Measurements from ENCODE around the gene ARID3B. TPM values are rescaled to one million over a fixed set of nuclear protein-coding genes. Genes with fewer than 3 reads are reported as not detected.
"Not testable (repeated sequence)": the region's sequence is repeated elsewhere in the genome, so short reads cannot be mapped to it uniquely, and the experiment has no call there.

ARID3B gene
- total and polyA plus RNA-seq, 3 experiments from 2014 or later = 13.0 to 31.1 (median 30.1) TPM

GRCh38 chr15:74505837-74506514 lies 35.0 kb upstream of the ARID3B start:
- CTCF ChIA-PET = no interaction called here
- no peak for DNase-seq
- no peak overlapping the region for H3K4me3 ChIP-seq (ENCODE audit: low read length)
- no peaks in the 10 kb centered on the region for H3K27me3 ChIP-seq (ENCODE audit: insufficient read depth, low read length, poor library complexity, severe bottlenecking)
- H3K27ac ChIP-seq (ENCODE audit: low read depth, low read length) = no peak overlapping the region
- Mint-ChIP-seq H3K4me1 (no peaks in the 10 kb centered on the region), H3K9me3 (no peaks in the 10 kb centered on the region), H3K4me3 (no peak overlapping the region), H3K27ac (no peak overlapping the region), H3K36me3 (peaks cover 7 to 26% (median 14%) of the 10 kb centered on the region in 3 donors), H3K27me3 (no peaks in the 10 kb centered on the region)
- H3K36me3 ChIP-seq (ENCODE audit: insufficient read depth, low read length) = no peaks in the 10 kb centered on the region
- POLR2A ChIA-PET = no interaction called here
- no peaks in the 10 kb centered on the region for H3K9me3 ChIP-seq (ENCODE audit: low read length)
- H3K4me1 ChIP-seq (ENCODE audit: insufficient read depth, low read length) = no peaks in the 10 kb centered on the region

- H3K27me3 Mint-ChIP-seq = no peaks in the 10 kb centered on the region
Observed at GRCh38 chr15:74506515-74506840, 34.5 kb upstream of the ARID3B start.

GRCh38 chr15:74511583-74511982 lies 29.4 kb upstream of the ARID3B start:
- no peaks in the 10 kb centered on the region for H3K27me3 Mint-ChIP-seq
- POLR2A ChIA-PET = no interaction called here
- H3K4me1 Mint-ChIP-seq = peaks cover 6 to 7% (median 6%) of the 10 kb centered on the region in 3 donors
- Histone ChIP-seq H3K36me3 (ENCODE audit: insufficient read depth, low read length) (no peaks in the 10 kb centered on the region), H3K27ac (ENCODE audit: low read depth, low read length) (no peak overlapping the region), H3K4me3 (ENCODE audit: low read length) (no peak overlapping the region), H3K4me1 (ENCODE audit: insufficient read depth, low read length) (no peaks in the 10 kb centered on the region), H3K27me3 (ENCODE audit: insufficient read depth, low read length, poor library complexity, severe bottlenecking) (no peaks in the 10 kb centered on the region), H3K9me3 (ENCODE audit: low read length) (no peaks in the 10 kb centered on the region)
- H3K9me3 Mint-ChIP-seq = no peaks in the 10 kb centered on the region
- H3K27ac Mint-ChIP-seq = peak overlapping the region in 2 of 8 donors; percentile 42 to 48
- no peak overlapping the region for H3K4me3 Mint-ChIP-seq
- peaks cover 0 to 2% (median 1%) of the 10 kb centered on the region in 3 donors for H3K36me3 Mint-ChIP-seq
- no peak for DNase-seq
- CTCF ChIA-PET = no interaction called here

More at GRCh38 chr15:74506515-74506840, 34.5 kb upstream of the ARID3B start:
- no peak overlapping the region for H3K4me3 Mint-ChIP-seq
- H3K27ac Mint-ChIP-seq = no peak overlapping the region
- no peaks in the 10 kb centered on the region for H3K9me3 ChIP-seq (ENCODE audit: low read length)
- ChIA-PET CTCF (no interaction called here), POLR2A (no interaction called here)
- DNase-seq = no peak
- H3K27me3 ChIP-seq (ENCODE audit: insufficient read depth, low read length, poor library complexity, severe bottlenecking) = no peaks in the 10 kb centered on the region
- H3K4me1 Mint-ChIP-seq = no peaks in the 10 kb centered on the region
- H3K9me3 Mint-ChIP-seq = no peaks in the 10 kb centered on the region
- no peaks in the 10 kb centered on the region for H3K36me3 ChIP-seq (ENCODE audit: insufficient read depth, low read length)
- H3K36me3 Mint-ChIP-seq = peaks cover 7 to 26% (median 14%) of the 10 kb centered on the region in 3 donors
- no peaks in the 10 kb centered on the region for H3K4me1 ChIP-seq (ENCODE audit: insufficient read depth, low read length)
- no peak overlapping the region for H3K27ac ChIP-seq (ENCODE audit: low read depth, low read length)
- H3K4me3 ChIP-seq (ENCODE audit: low read length) = no peak overlapping the region

- not testable (repeated sequence) for H3K27ac ChIP-seq (ENCODE audit: low read depth, low read length); H3K4me1 Mint-ChIP-seq
- peak overlapping the region in 1 of 8 donors; percentile 2 for H3K27ac Mint-ChIP-seq
Observed at GRCh38 chr15:74514059-74514458, 27.0 kb upstream of the ARID3B start.

DNA sequence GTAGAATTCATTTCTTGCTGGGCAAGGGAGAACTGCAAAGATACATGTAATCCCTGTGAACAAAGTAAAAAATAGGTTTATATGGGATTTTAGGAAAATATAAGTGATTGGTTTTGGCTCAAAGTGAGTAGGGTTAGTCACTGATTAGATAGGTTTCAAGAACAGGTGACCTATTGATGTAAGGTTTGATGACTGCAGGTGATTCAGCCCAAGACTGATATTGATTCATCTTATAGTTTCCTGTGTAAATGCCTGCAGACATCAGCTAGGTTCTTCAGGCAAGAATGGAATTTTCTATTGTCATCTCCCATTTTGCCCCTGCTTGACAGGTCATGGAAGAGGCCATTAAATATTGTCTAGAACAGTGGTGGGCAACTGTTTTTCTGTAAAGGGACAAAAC lies 23.9 kb upstream of the ARID3B start:
- Mint-ChIP-seq H3K36me3 (peaks cover 0 to 2% (median 0%) of the 10 kb centered on the region in 3 donors), H3K4me3 (no peak overlapping the region), H3K27ac (no peak overlapping the region), H3K9me3 (no peaks in the 10 kb centered on the region), H3K27me3 (no peaks in the 10 kb centered on the region), H3K4me1 (peaks cover 2 to 3% (median 2%) of the 10 kb centered on the region in 3 donors)
- no peak overlapping the region for H3K4me3 ChIP-seq (ENCODE audit: low read length)
- H3K27me3 ChIP-seq (ENCODE audit: insufficient read depth, low read length, poor library complexity, severe bottlenecking) = no peaks in the 10 kb centered on the region
- ChIA-PET CTCF (no interaction called here), POLR2A (no interaction called here)
- no peaks in the 10 kb centered on the region for H3K4me1 ChIP-seq (ENCODE audit: insufficient read depth, low read length)
- H3K27ac ChIP-seq (ENCODE audit: low read depth, low read length) = no peak overlapping the region
- no peaks in the 10 kb centered on the region for H3K36me3 ChIP-seq (ENCODE audit: insufficient read depth, low read length)
- no peak for DNase-seq
- no peaks in the 10 kb centered on the region for H3K9me3 ChIP-seq (ENCODE audit: low read length)

More at GRCh38 chr15:74514059-74514458, 27.0 kb upstream of the ARID3B start:
- H3K27me3 ChIP-seq (ENCODE audit: insufficient read depth, low read length, poor library complexity, severe bottlenecking); H3K9me3 Mint-ChIP-seq; H3K4me3 Mint-ChIP-seq; DNase-seq; H3K4me3 ChIP-seq (ENCODE audit: low read length); H3K27me3 Mint-ChIP-seq; H3K36me3 Mint-ChIP-seq; POLR2A ChIA-PET; H3K4me1 ChIP-seq (ENCODE audit: insufficient read depth, low read length); H3K36me3 ChIP-seq (ENCODE audit: insufficient read depth, low read length); H3K9me3 ChIP-seq (ENCODE audit: low read length): not testable (repeated sequence)
- CTCF ChIA-PET = interaction anchor here (0.8 kb wide), 1 partner anchor 25 kb away, joined by 3 read pairs; no protein-coding TSS in a partner anchor

DNA sequence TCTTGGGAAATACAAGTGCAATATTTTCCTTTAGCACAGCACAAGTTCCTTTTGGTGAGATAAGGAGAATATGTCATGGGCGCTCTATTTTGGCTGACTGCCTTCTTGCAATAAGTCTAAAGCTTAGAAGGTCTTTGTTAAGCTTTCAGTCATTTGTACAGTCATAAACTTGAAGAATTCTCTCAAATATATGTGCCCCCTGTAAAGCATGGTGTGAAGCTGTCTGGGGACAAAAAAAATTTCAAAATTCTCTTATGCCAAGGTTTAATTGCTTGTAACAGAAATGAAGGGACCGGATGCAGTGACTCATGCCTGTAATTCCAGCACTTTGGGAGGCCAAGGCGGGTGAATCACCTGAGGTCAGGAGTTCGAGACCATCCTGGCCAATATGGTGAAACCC lies 21.7 kb upstream of the ARID3B start:
- CTCF ChIA-PET = no interaction called here
- no peaks in the 10 kb centered on the region for H3K4me1 ChIP-seq (ENCODE audit: insufficient read depth, low read length)
- H3K27ac ChIP-seq (ENCODE audit: low read depth, low read length) = no peak overlapping the region
- H3K4me1 Mint-ChIP-seq = no peaks in the 10 kb centered on the region
- H3K4me3 ChIP-seq (ENCODE audit: low read length) = no peak overlapping the region
- no peaks in the 10 kb centered on the region for H3K27me3 Mint-ChIP-seq
- H3K9me3 Mint-ChIP-seq = no peaks in the 10 kb centered on the region
- no peak overlapping the region for H3K4me3 Mint-ChIP-seq
- no peaks in the 10 kb centered on the region for H3K36me3 ChIP-seq (ENCODE audit: insufficient read depth, low read length)
- H3K27me3 ChIP-seq (ENCODE audit: insufficient read depth, low read length, poor library complexity, severe bottlenecking) = no peaks in the 10 kb centered on the region
- H3K9me3 ChIP-seq (ENCODE audit: low read length) = no peaks in the 10 kb centered on the region
- no peak overlapping the region for H3K27ac Mint-ChIP-seq
- peaks cover 0 to 2% (median 0%) of the 10 kb centered on the region in 3 donors for H3K36me3 Mint-ChIP-seq
- POLR2A ChIA-PET = no interaction called here
- no peak for DNase-seq

DNA sequence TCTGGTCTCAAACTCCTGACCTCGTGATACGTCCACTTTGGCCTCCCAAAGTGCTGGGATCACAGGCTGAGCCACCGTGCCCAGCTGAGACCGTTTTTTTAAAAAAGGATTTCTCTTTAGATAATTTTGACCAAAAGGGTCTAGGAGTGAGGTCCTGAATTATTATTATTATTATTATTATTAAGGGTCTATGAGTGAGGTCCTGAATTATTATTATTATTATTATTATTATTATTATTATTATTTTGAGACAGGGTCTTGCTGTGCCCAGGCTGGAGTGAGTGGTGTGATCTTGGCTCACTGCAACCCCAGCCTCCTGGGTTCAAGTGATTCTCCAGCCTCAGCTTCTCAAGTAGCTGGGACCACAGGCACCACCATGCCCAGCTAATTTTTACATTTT lies 20.6 kb upstream of the ARID3B start:
- Histone ChIP-seq H3K4me3 (ENCODE audit: low read length) (no peak overlapping the region), H3K4me1 (ENCODE audit: insufficient read depth, low read length) (no peaks in the 10 kb centered on the region), H3K36me3 (ENCODE audit: insufficient read depth, low read length) (no peaks in the 10 kb centered on the region), H3K9me3 (ENCODE audit: low read length) (no peaks in the 10 kb centered on the region), H3K27ac (ENCODE audit: low read depth, low read length) (no peak overlapping the region), H3K27me3 (ENCODE audit: insufficient read depth, low read length, poor library complexity, severe bottlenecking) (no peaks in the 10 kb centered on the region)
- H3K4me3 Mint-ChIP-seq = no peak overlapping the region
- no peak for DNase-seq
- H3K4me1 Mint-ChIP-seq = no peaks in the 10 kb centered on the region
- H3K36me3 Mint-ChIP-seq = peaks cover 0 to 2% (median 0%) of the 10 kb centered on the region in 3 donors
- H3K27ac Mint-ChIP-seq = no peak overlapping the region
- CTCF ChIA-PET = no interaction called here
- POLR2A ChIA-PET = no interaction called here
- H3K9me3 Mint-ChIP-seq = no peaks in the 10 kb centered on the region
- H3K27me3 Mint-ChIP-seq = no peaks in the 10 kb centered on the region

- H3K9me3 Mint-ChIP-seq = no peaks in the 10 kb centered on the region
- Histone ChIP-seq H3K36me3 (ENCODE audit: insufficient read depth, low read length) (no peaks in the 10 kb centered on the region), H3K4me1 (ENCODE audit: insufficient read depth, low read length) (no peaks in the 10 kb centered on the region), H3K27me3 (ENCODE audit: insufficient read depth, low read length, poor library complexity, severe bottlenecking) (no peaks in the 10 kb centered on the region), H3K4me3 (ENCODE audit: low read length) (no peak overlapping the region), H3K9me3 (ENCODE audit: low read length) (no peaks in the 10 kb centered on the region), H3K27ac (ENCODE audit: low read depth, low read length) (no peak overlapping the region)
- no peaks in the 10 kb centered on the region for H3K4me1 Mint-ChIP-seq
- ChIA-PET POLR2A (no interaction called here), CTCF (no interaction called here)
- no peak overlapping the region for H3K4me3 Mint-ChIP-seq
- peaks cover 0 to 2% (median 0%) of the 10 kb centered on the region in 3 donors for H3K36me3 Mint-ChIP-seq
- no peaks in the 10 kb centered on the region for H3K27me3 Mint-ChIP-seq
- no peak overlapping the region for H3K27ac Mint-ChIP-seq
- no peak for DNase-seq
Observed at GRCh38 chr15:74523982-74524381, 17.0 kb upstream of the ARID3B start.

Data from CD8-positive, alpha-beta memory T cell (primary cell).